Measurements from ENCODE around the gene TSSK2.

- no peak for TF ChIP-seq CTCF (IDR thresholded peaks at IDR 0.05)
- no peak for TF ChIP-seq POLR2A (IDR thresholded peaks at IDR 0.05)
- no peak for TF ChIP-seq EP300 (IDR thresholded peaks at IDR 0.05; ENCODE audit: low read depth)
These were observed 6.1 kb upstream of the TSSK2 start for GRCh38 chr22:19125011-19125410.

Data from transverse colon (tissue), 3 donors.